GM12801 (cell line): ENCODE data around the gene BMP7.

Experiments
- TF ChIP-seq, protein P1 (sequence below): IDR thresholded peaks from one replicate; pipeline ENCODE4 v1.5.1; 2011; ENCODE audit warnings: control low read depth; ENCODE audit not compliant: insufficient read length; ENCODE audit errors: extremely low read depth

The BMP7 gene

GRCh38 chr20:57236813-57237584 is 29.4 kb downstream of the BMP7 start:
- TF ChIP-seq, protein P1, sequence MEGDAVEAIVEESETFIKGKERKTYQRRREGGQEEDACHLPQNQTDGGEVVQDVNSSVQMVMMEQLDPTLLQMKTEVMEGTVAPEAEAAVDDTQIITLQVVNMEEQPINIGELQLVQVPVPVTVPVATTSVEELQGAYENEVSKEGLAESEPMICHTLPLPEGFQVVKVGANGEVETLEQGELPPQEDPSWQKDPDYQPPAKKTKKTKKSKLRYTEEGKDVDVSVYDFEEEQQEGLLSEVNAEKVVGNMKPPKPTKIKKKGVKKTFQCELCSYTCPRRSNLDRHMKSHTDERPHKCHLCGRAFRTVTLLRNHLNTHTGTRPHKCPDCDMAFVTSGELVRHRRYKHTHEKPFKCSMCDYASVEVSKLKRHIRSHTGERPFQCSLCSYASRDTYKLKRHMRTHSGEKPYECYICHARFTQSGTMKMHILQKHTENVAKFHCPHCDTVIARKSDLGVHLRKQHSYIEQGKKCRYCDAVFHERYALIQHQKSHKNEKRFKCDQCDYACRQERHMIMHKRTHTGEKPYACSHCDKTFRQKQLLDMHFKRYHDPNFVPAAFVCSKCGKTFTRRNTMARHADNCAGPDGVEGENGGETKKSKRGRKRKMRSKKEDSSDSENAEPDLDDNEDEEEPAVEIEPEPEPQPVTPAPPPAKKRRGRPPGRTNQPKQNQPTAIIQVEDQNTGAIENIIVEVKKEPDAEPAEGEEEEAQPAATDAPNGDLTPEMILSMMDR, result no peak

DNA sequence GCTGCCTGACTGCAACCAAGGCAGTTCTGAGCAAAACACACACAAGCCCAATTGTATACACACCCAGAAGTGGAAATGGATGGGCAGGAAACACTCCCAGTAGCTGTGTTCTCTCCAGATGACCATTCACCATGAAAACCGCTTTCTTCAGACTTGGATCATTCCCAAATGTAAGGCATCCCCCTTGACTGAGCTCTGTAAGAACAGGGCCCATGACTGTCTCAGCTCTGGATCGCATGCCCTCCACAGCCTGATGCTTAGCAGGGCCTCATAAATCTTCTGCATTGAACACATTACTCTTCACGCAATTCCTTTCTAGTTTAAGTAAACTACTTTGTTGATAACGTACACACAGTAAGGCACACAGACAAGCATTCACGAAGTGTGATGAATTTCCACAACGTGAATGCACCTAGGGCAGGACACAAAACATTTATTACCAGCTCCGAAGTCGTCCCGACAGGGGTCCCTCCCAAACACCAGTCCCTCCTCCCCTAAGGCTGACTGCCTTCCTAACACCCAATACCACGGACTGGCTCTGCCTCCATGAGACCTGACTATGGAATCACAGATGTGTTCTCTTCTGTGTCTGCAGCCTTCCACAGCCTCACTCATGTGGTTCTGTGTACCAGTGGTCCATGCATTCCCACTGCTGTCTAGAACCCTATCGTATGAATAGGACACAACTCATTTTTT is 31.7 kb downstream of the BMP7 start:
- TF ChIP-seq, protein P1, result no peak

GRCh38 chr20:57231951-57232428 is 34.5 kb downstream of the BMP7 start:
- TF ChIP-seq, protein P1, result no peak

- TF ChIP-seq, protein P1, result no peak
These were observed 35.3 kb downstream of the BMP7 start for GRCh38 chr20:57231161-57231560.

DNA sequence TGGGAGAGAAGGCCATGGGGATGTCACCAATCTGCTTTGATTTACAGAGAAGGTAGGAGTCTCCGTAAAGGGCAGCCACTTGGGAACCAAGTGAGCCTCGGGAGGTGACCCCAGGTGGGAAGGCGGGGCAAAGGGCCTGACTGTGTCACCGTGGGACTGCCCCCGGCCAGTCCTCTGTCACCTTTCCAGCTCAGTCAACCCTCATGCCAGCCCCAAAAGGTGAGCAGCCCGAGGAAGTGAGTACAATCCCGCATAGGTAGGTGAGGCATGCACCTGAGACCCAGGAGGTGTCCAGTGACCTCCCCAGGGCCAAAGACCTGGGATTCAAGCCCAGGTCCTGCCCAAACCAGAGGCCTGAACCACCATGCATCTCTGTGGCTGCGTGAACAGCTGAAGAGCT is 36.2 kb downstream of the BMP7 start:
- TF ChIP-seq, protein P1, result no peak

DNA sequence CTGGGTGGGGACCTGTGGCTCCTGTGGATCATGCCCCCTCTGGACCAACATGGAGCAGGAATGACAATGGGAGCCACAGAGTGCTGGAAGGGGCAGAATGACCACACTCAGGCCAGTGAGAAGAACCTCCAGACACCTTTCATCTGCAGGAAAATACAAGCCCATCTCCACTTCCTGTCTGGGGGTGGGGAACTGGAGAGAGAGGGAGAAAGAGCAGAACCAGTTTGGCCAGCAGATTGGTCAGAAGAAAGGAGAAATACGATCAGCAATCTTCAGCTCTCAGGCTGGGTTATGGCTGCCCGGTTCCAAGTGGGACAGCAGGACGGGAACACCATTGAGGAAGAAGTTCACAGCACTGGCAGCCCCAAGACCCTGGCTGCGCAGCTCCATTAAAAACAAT is 37.0 kb downstream of the BMP7 start:
- TF ChIP-seq, protein P1, result no peak

DNA sequence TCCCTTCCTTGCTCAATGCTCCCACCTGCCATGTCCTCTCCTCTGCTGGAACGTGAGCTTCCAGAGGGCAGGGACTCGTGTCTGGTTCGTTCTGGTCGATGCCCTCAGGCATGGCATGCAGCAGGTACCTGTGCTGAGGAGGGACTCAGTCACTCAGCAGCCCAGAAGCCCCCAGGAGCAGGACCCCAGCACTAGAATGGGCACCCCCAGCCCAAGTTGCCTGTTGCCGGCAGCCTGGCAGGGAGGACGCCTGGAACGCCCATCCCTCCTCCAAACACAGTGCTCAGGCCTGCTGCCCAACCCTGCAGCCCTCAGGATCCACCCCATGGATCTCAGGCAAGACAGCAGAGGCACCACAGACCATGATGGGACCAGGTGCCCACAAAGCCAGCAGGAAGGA is 40.6 kb downstream of the BMP7 start:
- TF ChIP-seq, protein P1, result no peak
